Keratinocyte (primary cell): Measurements from ENCODE around the gene TNNC1. TPM values are rescaled to one million over a fixed set of nuclear protein-coding genes. Genes with fewer than 3 reads are reported as not detected.

ENCODE experiments used
- DNase-seq: peaks from one replicate; pipeline ENCODE4 v3.0.0-alpha.2; 2011; ENCODE audit warnings: low read depth, missing footprints, low spot score
- FAIRE-seq: peaks from 2 replicates; lab custom pipeline; 2011; peaks lifted over from hg19 to GRCh38; lab: Jason Lieb, UNC
- H2AFZ ChIP-seq: 2 replicates; pipeline ENCODE4 v1.6.0; 2012; ENCODE audit warnings: low read length, control low read depth, inconsistent platforms; ENCODE audit not compliant: control insufficient read depth
- H3K27ac ChIP-seq: 2 replicates; pipeline ENCODE4 v1.5.1; 2011; ENCODE audit warnings: low read length; ENCODE audit not compliant: control insufficient read depth, insufficient read depth
- H3K27me3 ChIP-seq: 3 replicates; pipeline ENCODE4 v1.6.0; 2011; ENCODE audit warnings: low read length; ENCODE audit not compliant: control insufficient read depth, insufficient read depth; ENCODE audit errors: extremely low read depth
- H3K36me3 ChIP-seq, 2 experiments: 2 replicates in 1 of 2; 3 replicates in 1 of 2; pipeline ENCODE4 v1.5.1; 2011; ENCODE audit warnings: low read length in 2 of 2, mild to moderate bottlenecking in 1 of 2; ENCODE audit not compliant: control insufficient read depth in 2 of 2, insufficient read depth in 2 of 2; ENCODE audit errors: extremely low read depth in 1 of 2
- H3K4me1 ChIP-seq: 3 replicates; pipeline ENCODE4 v1.5.1; 2011; ENCODE audit warnings: low read length; ENCODE audit not compliant: control insufficient read depth, insufficient read depth; ENCODE audit errors: extremely low read depth
- H3K4me2 ChIP-seq: 3 replicates; pipeline ENCODE4 v1.6.0; 2011; ENCODE audit warnings: low read depth, low read length; ENCODE audit not compliant: control insufficient read depth, insufficient read depth; ENCODE audit errors: extremely low read depth
- H3K4me3 ChIP-seq, 3 experiments: fragments of 200-600 bp in 1 of 3; sonication (generic) in 1 of 3; 2 replicates in 2 of 3; 3 replicates in 1 of 3; pipeline ENCODE4 v1.5.1; 2011 to 2016; ENCODE audit warnings: low read length in 3 of 3, mild to moderate bottlenecking in 3 of 3, control low read depth in 2 of 3, inconsistent platforms in 1 of 3, low read depth in 1 of 3, mixed read lengths in 1 of 3, mixed run types in 1 of 3, moderate library complexity in 1 of 3; ENCODE audit not compliant: control insufficient read depth in 2 of 3, insufficient read depth in 2 of 3; ENCODE audit errors: extremely low read depth in 1 of 3
- H3K79me2 ChIP-seq: 2 replicates; pipeline ENCODE4 v1.6.0; 2012; ENCODE audit warnings: low read length; ENCODE audit not compliant: control insufficient read depth, insufficient read depth
- H3K9ac ChIP-seq: 3 replicates; pipeline ENCODE4 v1.6.0; 2011; ENCODE audit warnings: low read length; ENCODE audit not compliant: control insufficient read depth, insufficient read depth; ENCODE audit errors: extremely low read depth
- H3K9me1 ChIP-seq: 3 replicates; pipeline ENCODE4 v1.6.0; 2011; ENCODE audit warnings: low read length; ENCODE audit not compliant: control insufficient read depth, insufficient read depth; ENCODE audit errors: extremely low read depth
- H3K9me3 ChIP-seq: 2 replicates; pipeline ENCODE4 v1.5.1; 2012; ENCODE audit warnings: low read depth, low read length; ENCODE audit not compliant: control insufficient read depth
- H4K20me1 ChIP-seq: 3 replicates; pipeline ENCODE4 v1.6.0; 2011; ENCODE audit warnings: low read length; ENCODE audit not compliant: control insufficient read depth, insufficient read depth; ENCODE audit errors: extremely low read depth
- CTCF ChIP-seq, 3 experiments: IDR thresholded peaks in 1 of 3; conservative IDR thresholded peaks in 1 of 3; optimal IDR thresholded peaks in 1 of 3; 2 replicates in 2 of 3; 3 replicates in 1 of 3; pipeline versions ENCODE3 to v1.5.1; 2011; ENCODE audit warnings: low read length in 3 of 3, mild to moderate bottlenecking in 3 of 3, moderate library complexity in 2 of 3, control low read depth in 1 of 3, inconsistent platforms in 1 of 3; ENCODE audit not compliant: insufficient read depth in 2 of 3; ENCODE audit errors: extremely low read depth in 1 of 3
- EZH2 ChIP-seq: IDR thresholded peaks from one replicate; pipeline ENCODE4 v1.6.1; 2012; ENCODE audit warnings: inconsistent platforms, mild to moderate bottlenecking, low read length, moderate library complexity
- dilution Hi-C: fragments of 300-500 bp; cut with MboI; formaldehyde crosslinking; loops from one replicate; pipeline ENCODE4 v1.7.0; 2020; ENCODE audit warnings: low sequenced_read_pairs; ENCODE audit not compliant: extremely low pct_ligation_motif_present
- polyA plus RNA-seq, 5 experiments: library from polyadenylated mRNA; depleted of rRNA in 3 of 5; stranded (reverse) in 3 of 5; stranded (forward) in 1 of 5; unstranded in 1 of 5; fragments of >200 nt; gene quantifications; 1 replicate in 1 of 5; 2 replicates in 3 of 5; 3 replicates in 1 of 5; pipeline versions ENCODE4 v1.2.1 to v1.2.3, GENCODE V29; 2011 to 2012; ENCODE audit warnings: missing spikeins in 2 of 5, low read depth in 1 of 5, low replicate concordance in 1 of 5

The TNNC1 gene
- polyA plus RNA-seq, 1 donor (not counting 4 experiments of a cell fraction or from before 2014, with no cell fraction given), result 0.33 TPM

- dilution Hi-C loops, result no loop called here
- H3K4me1 ChIP-seq, result no peaks in the 10 kb centered on the region
- H2AFZ ChIP-seq, result no peak overlapping the region
- H4K20me1 ChIP-seq, result peaks cover 3% of the 10 kb centered on the region
- H3K27me3 ChIP-seq, result no peaks in the 10 kb centered on the region
- peaks cover 28 to 56% of the 10 kb centered on the region in 2 experiments for H3K36me3 ChIP-seq
- no peaks in the 10 kb centered on the region for H3K9me1 ChIP-seq
- no peak overlapping the region for H3K4me3 ChIP-seq
- H3K9me3 ChIP-seq, result no peaks in the 10 kb centered on the region
- DNase-seq, result no peak
- H3K9ac ChIP-seq, result no peak overlapping the region
- no peak overlapping the region for H3K27ac ChIP-seq
- H3K4me2 ChIP-seq, result no peak overlapping the region
- peaks cover 3% of the 10 kb centered on the region for H3K79me2 ChIP-seq
- TF ChIP-seq CTCF (optimal IDR thresholded peaks at IDR 0.05 in 1 of 3, IDR thresholded peaks at IDR 0.05 in 1 of 3, conservative IDR thresholded peaks at IDR 0.05 in 1 of 3; ENCODE audit: extremely low read depth in 1 of 3, insufficient read depth in 2 of 3, low read length in 3 of 3), result no peak
- no peak for TF ChIP-seq EZH2
- FAIRE-seq, result no peak
Measured at GRCh38 chr3:52489453-52489852, 35.6 kb upstream of the TNNC1 start.

GRCh38 chr3:52488746-52489145, 34.9 kb upstream of the TNNC1 start:
- dilution Hi-C loops, result no loop called here
- no peaks in the 10 kb centered on the region for H3K9me3 ChIP-seq
- H3K4me3 ChIP-seq, result no peak overlapping the region
- H3K9me1 ChIP-seq, result no peaks in the 10 kb centered on the region
- H3K36me3 ChIP-seq, result peaks cover 28 to 56% of the 10 kb centered on the region in 2 experiments
- no peak overlapping the region for H3K27ac ChIP-seq
- no peak overlapping the region for H3K9ac ChIP-seq
- peaks cover 5% of the 10 kb centered on the region for H3K4me1 ChIP-seq
- no peak overlapping the region for H2AFZ ChIP-seq
- no peak overlapping the region for H3K4me2 ChIP-seq
- DNase-seq (no peak), FAIRE-seq (no peak)
- H3K79me2 ChIP-seq, result peaks cover 3% of the 10 kb centered on the region
- peaks cover 3% of the 10 kb centered on the region for H4K20me1 ChIP-seq
- TF ChIP-seq CTCF (optimal IDR thresholded peaks at IDR 0.05 in 1 of 3, IDR thresholded peaks at IDR 0.05 in 1 of 3, conservative IDR thresholded peaks at IDR 0.05 in 1 of 3; ENCODE audit: extremely low read depth in 1 of 3, insufficient read depth in 2 of 3, low read length in 3 of 3), result no peak
- no peak for TF ChIP-seq EZH2
- no peaks in the 10 kb centered on the region for H3K27me3 ChIP-seq
